GM18505 (cell line): ENCODE measurements around the gene TOR1AIP2.

ENCODE experiments used
- ATAC-seq: cut with Tn5 transposase; IDR thresholded peaks from one replicate; pipeline ENCODE4 v1.9.1; 2021; ENCODE audit not compliant: unreplicated experiment
- POLR2A ChIP-seq: IDR thresholded peaks from 4 replicates; pipeline ENCODE4 v1.6.1; 2011; ENCODE audit warnings: borderline replicate concordance; ENCODE audit not compliant: insufficient read depth, insufficient read length; ENCODE audit errors: extremely low read depth

Gene TOR1AIP2

GRCh38 chr1:179888071-179888470 is 10.5 kb upstream of the TOR1AIP2 start:
- ATAC-seq, result no peak
- TF ChIP-seq POLR2A, result no peak

- no peak for ATAC-seq
- no peak for TF ChIP-seq POLR2A
Measured at GRCh38 chr1:179883745-179884138, 6.1 kb upstream of the TOR1AIP2 start.

- ATAC-seq, result peak; percentile 7
- peak; percentile 4 for TF ChIP-seq POLR2A
Measured at GRCh38 chr1:179883040-179883744, 5.6 kb upstream of the TOR1AIP2 start.

GRCh38 chr1:179882253-179883039 is 4.8 kb upstream of the TOR1AIP2 start, which contains the start of gene TOR1AIP1:
TSS of gene TOR1AIP1 (plus strand) at chr1:179882285. CDS start at chr1:179882503, 218 bp downstream.
- TF ChIP-seq POLR2A, result peak; percentile 81

GRCh38 chr1:179881642-179882252 is 4.1 kb upstream of the TOR1AIP2 start:
- ATAC-seq, result no peak
- TF ChIP-seq POLR2A, result no peak

More at GRCh38 chr1:179882253-179883039, 4.8 kb upstream of the TOR1AIP2 start, which contains the start of gene TOR1AIP1:
- peak; percentile 76 for ATAC-seq

GRCh38 chr1:179879797-179880196 is 2.2 kb upstream of the TOR1AIP2 start:
- no peak for ATAC-seq
- no peak for TF ChIP-seq POLR2A

- no peak for ATAC-seq
- no peak for TF ChIP-seq POLR2A
Measured at GRCh38 chr1:179876300-179876715, 1.3 kb downstream of the TOR1AIP2 start.

GRCh38 chr1:179875596-179876299 is 1.9 kb downstream of the TOR1AIP2 start:
- no peak for TF ChIP-seq POLR2A
- ATAC-seq, result no peak

- TF ChIP-seq POLR2A, result no peak
Measured at GRCh38 chr1:179873438-179873851, 4.2 kb downstream of the TOR1AIP2 start.

GRCh38 chr1:179872558-179872957 is 5.0 kb downstream of the TOR1AIP2 start:
- no peak for ATAC-seq
- TF ChIP-seq POLR2A, result no peak

More at GRCh38 chr1:179873438-179873851, 4.2 kb downstream of the TOR1AIP2 start:
- no peak for ATAC-seq

- ATAC-seq, result no peak
- TF ChIP-seq POLR2A, result no peak
Measured at GRCh38 chr1:179871940-179872339, 5.7 kb downstream of the TOR1AIP2 start.

GRCh38 chr1:179870870-179871269 is 6.7 kb downstream of the TOR1AIP2 start:
- no peak for ATAC-seq

GRCh38 chr1:179867493-179868330 is 9.9 kb downstream of the TOR1AIP2 start:
- TF ChIP-seq POLR2A, result no peak
- no peak for ATAC-seq

More at GRCh38 chr1:179870870-179871269, 6.7 kb downstream of the TOR1AIP2 start:
- TF ChIP-seq POLR2A, result no peak

- ATAC-seq, result no peak
- no peak for TF ChIP-seq POLR2A
Measured at GRCh38 chr1:179866616-179867015, 11.0 kb downstream of the TOR1AIP2 start.
